GM06990 (cell line): ENCODE results near the gene NUP153.

Experiments
- DNase-seq: peaks from one replicate; pipeline ENCODE4 v3.0.0-alpha.2; 2011; ENCODE audit not compliant: insufficient read length; ENCODE audit errors: extremely low read depth
- H3K27me3 ChIP-seq: replicated peaks from 2 replicates; pipeline ENCODE4 v1.6.0; 2011; ENCODE audit warnings: low read length; ENCODE audit not compliant: control insufficient read depth, insufficient read depth
- H3K36me3 ChIP-seq: 2 replicates; pipeline ENCODE4 v1.5.1; 2011; ENCODE audit warnings: low read length; ENCODE audit not compliant: control insufficient read depth, insufficient read depth
- H3K4me3 ChIP-seq: replicated peaks from 2 replicates; pipeline ENCODE4 v1.5.1; 2011; ENCODE audit warnings: low read depth, mild to moderate bottlenecking, control low read depth, low read length
- TF ChIP-seq, protein P1 (sequence below): IDR thresholded peaks from 2 replicates; pipeline ENCODE4 v1.5.1; 2011; ENCODE audit warnings: low read length, control low read depth, mild to moderate bottlenecking, inconsistent platforms; ENCODE audit not compliant: insufficient read depth, poor library complexity, severe bottlenecking

Gene NUP153

GRCh38 chr6:17707371-17707651, 586 bp upstream of the NUP153 start:
- peak overlapping the region; percentile 96 for H3K4me3 ChIP-seq
- TF ChIP-seq, protein P1, sequence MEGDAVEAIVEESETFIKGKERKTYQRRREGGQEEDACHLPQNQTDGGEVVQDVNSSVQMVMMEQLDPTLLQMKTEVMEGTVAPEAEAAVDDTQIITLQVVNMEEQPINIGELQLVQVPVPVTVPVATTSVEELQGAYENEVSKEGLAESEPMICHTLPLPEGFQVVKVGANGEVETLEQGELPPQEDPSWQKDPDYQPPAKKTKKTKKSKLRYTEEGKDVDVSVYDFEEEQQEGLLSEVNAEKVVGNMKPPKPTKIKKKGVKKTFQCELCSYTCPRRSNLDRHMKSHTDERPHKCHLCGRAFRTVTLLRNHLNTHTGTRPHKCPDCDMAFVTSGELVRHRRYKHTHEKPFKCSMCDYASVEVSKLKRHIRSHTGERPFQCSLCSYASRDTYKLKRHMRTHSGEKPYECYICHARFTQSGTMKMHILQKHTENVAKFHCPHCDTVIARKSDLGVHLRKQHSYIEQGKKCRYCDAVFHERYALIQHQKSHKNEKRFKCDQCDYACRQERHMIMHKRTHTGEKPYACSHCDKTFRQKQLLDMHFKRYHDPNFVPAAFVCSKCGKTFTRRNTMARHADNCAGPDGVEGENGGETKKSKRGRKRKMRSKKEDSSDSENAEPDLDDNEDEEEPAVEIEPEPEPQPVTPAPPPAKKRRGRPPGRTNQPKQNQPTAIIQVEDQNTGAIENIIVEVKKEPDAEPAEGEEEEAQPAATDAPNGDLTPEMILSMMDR = no peak
- H3K36me3 ChIP-seq = no peaks in the 10 kb centered on the region; the same call in 1 of the 2 replicates
- H3K27me3 ChIP-seq = no peaks in the 10 kb centered on the region
- DNase-seq = no peak

GRCh38 chr6:17705778-17706579, 746 bp downstream of the NUP153 start:
- Histone ChIP-seq H3K4me3 (peak overlapping the region; percentile 96), H3K27me3 (no peaks in the 10 kb centered on the region), H3K36me3 (no peaks in the 10 kb centered on the region; the same call in 1 of the 2 replicates)
- peak; percentile 91 for DNase-seq
- TF ChIP-seq, protein P1 = peak; percentile 10

GRCh38 chr6:17705428-17705777, 1.3 kb downstream of the NUP153 start:
- no peak for DNase-seq
- TF ChIP-seq, protein P1 = no peak
- no peaks in the 10 kb centered on the region; the same call in 1 of the 2 replicates for H3K36me3 ChIP-seq
- no peaks in the 10 kb centered on the region for H3K27me3 ChIP-seq
- H3K4me3 ChIP-seq = peak overlapping the region; percentile 96

DNA sequence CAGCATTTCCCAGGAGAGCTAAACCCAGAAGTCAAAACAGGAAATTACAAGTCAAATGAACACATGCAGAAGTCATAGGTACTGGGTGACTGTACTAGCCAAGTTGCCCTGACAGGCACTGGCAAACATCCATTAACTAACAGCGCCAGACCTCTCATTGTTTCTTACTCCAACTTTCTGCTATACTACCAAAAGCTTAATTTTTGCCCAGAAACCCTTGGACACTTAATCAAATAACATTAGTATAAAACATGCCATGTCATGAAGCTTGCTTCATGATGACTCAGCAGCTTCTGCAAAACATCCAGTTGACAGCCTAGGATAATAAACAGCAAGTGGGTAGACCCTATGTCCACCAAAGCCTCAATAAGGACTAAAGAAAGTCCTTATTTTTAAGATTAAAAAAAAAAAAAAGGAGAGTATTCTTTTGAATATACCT, 3.5 kb downstream of the NUP153 start:
- TF ChIP-seq, protein P1 = no peak
- peak; percentile 16 for DNase-seq
- Histone ChIP-seq H3K36me3 (no peaks in the 10 kb centered on the region), H3K4me3 (peak overlapping the region; percentile 96), H3K27me3 (no peaks in the 10 kb centered on the region)

GRCh38 chr6:17700421-17701416, 6.0 kb downstream of the NUP153 start:
- Histone ChIP-seq H3K4me3 (no peak overlapping the region), H3K27me3 (no peaks in the 10 kb centered on the region), H3K36me3 (no peaks in the 10 kb centered on the region; the same call in 1 of the 2 replicates)
- TF ChIP-seq, protein P1 = no peak
- peak; percentile 18 for DNase-seq
